DND-41 (cell line): ENCODE results near the gene TMTC4.
"Not testable (repeated sequence)": the region's sequence is repeated elsewhere in the genome, so short reads cannot be mapped to it uniquely, and the experiment has no call there.

Source experiments
- ATAC-seq: fragments of 200-7000 bp; cut with Tn5 transposase; 3 replicates; pipeline ENCODE4 v1.9.1; 2021; ENCODE audit warnings: low read depth; ENCODE audit not compliant: insufficient read depth
- DNase-seq: peaks from one replicate; pipeline ENCODE4 v3.0.0-alpha.2; 2020
- H2AFZ ChIP-seq: 2 replicates; pipeline ENCODE4 v1.6.0; 2012; ENCODE audit warnings: low read depth, low read length
- H3K27ac ChIP-seq: 2 replicates; pipeline ENCODE4 v1.5.1; 2012; ENCODE audit warnings: low read length, inconsistent platforms
- H3K27me3 ChIP-seq: fragments of 200-600 bp; sonication (generic); 2 replicates; pipeline ENCODE4 v1.6.0; 2012; ENCODE audit warnings: low read length, mild to moderate bottlenecking, inconsistent platforms; ENCODE audit not compliant: insufficient read depth, poor library complexity
- H3K36me3 ChIP-seq: 2 replicates; pipeline ENCODE4 v1.5.1; 2012; ENCODE audit warnings: low read length, inconsistent platforms; ENCODE audit not compliant: insufficient read depth
- H3K4me1 ChIP-seq: 2 replicates; pipeline ENCODE4 v1.5.1; 2012; ENCODE audit warnings: mild to moderate bottlenecking, low read length; ENCODE audit not compliant: insufficient read depth
- H3K4me2 ChIP-seq: 2 replicates; pipeline ENCODE4 v1.6.0; 2012; ENCODE audit warnings: mild to moderate bottlenecking, moderate library complexity, low read length, inconsistent platforms; ENCODE audit not compliant: insufficient read depth
- H3K4me3 ChIP-seq, 2 experiments: fragments of 200-600 bp in 1 of 2; shearing (Covaris generic) in 1 of 2; 2 replicates each; pipeline ENCODE4 v1.5.1; 2012 to 2016; ENCODE audit warnings: inconsistent platforms in 2 of 2, low read length in 2 of 2, mild to moderate bottlenecking in 2 of 2, low read depth in 1 of 2, moderate library complexity in 1 of 2
- H3K79me2 ChIP-seq: 2 replicates; pipeline ENCODE4 v1.6.0; 2012; ENCODE audit warnings: low read length, inconsistent platforms; ENCODE audit not compliant: insufficient read depth
- H3K9ac ChIP-seq: 2 replicates; pipeline ENCODE4 v1.6.0; 2012; ENCODE audit warnings: low read depth, mild to moderate bottlenecking, inconsistent platforms, low read length, moderate library complexity
- H3K9me3 ChIP-seq: 2 replicates; pipeline ENCODE4 v1.5.1; 2012; ENCODE audit warnings: low read length, moderate library complexity, mild to moderate bottlenecking, inconsistent platforms; ENCODE audit not compliant: insufficient read depth, severe bottlenecking
- H4K20me1 ChIP-seq: 2 replicates; pipeline ENCODE4 v1.6.0; 2012; ENCODE audit warnings: low read length; ENCODE audit not compliant: insufficient read depth
- CTCF ChIP-seq: IDR thresholded peaks from 2 replicates; pipeline ENCODE4 v1.5.1; 2012; ENCODE audit warnings: borderline replicate concordance, low read length, moderate library complexity, mild to moderate bottlenecking; ENCODE audit not compliant: poor library complexity, severe bottlenecking; ENCODE audit errors: extremely low read depth
- EZH2 ChIP-seq: IDR thresholded peaks from 3 replicates; pipeline ENCODE4 v1.6.1; 2012; ENCODE audit warnings: borderline replicate concordance, low read depth, mild to moderate bottlenecking, moderate library complexity, low read length, inconsistent platforms; ENCODE audit not compliant: severe bottlenecking

Gene TMTC4

GRCh38 chr13:100707818-100708740 lies 33.5 kb upstream of the TMTC4 start:
- Histone ChIP-seq H3K9me3 (no peaks in the 10 kb centered on the region), H3K27ac (no peak overlapping the region), H2AFZ (peak overlapping the region; percentile 47; the same call in 1 of the 2 replicates), H4K20me1 (no peaks in the 10 kb centered on the region), H3K4me1 (no peaks in the 10 kb centered on the region), H3K4me3 (no peak overlapping the region), H3K79me2 (no peaks in the 10 kb centered on the region), H3K36me3 (no peaks in the 10 kb centered on the region), H3K9ac (no peak overlapping the region), H3K27me3 (peaks cover under 1% of the 10 kb centered on the region), H3K4me2 (no peak overlapping the region)
- no peak for TF ChIP-seq CTCF
- TF ChIP-seq EZH2, result no peak
- ATAC-seq (no peak), DNase-seq (no peak)

GRCh38 chr13:100698331-100698730 lies 23.7 kb upstream of the TMTC4 start:
- not testable (repeated sequence) for H2AFZ ChIP-seq, H4K20me1 ChIP-seq, DNase-seq, H3K4me1 ChIP-seq, H3K36me3 ChIP-seq, H3K4me2 ChIP-seq, H3K27ac ChIP-seq, H3K27me3 ChIP-seq, H3K79me2 ChIP-seq, H3K9ac ChIP-seq, H3K4me3 ChIP-seq, ATAC-seq, H3K9me3 ChIP-seq

- H3K27ac ChIP-seq, result no peak overlapping the region
- no peak overlapping the region for H3K4me3 ChIP-seq
- no peak for ATAC-seq
- H3K9ac ChIP-seq, result no peak overlapping the region
- H3K9me3 ChIP-seq, result peaks cover 2% of the 10 kb centered on the region
- H3K79me2 ChIP-seq, result no peaks in the 10 kb centered on the region
- H3K27me3 ChIP-seq, result no peaks in the 10 kb centered on the region
- TF ChIP-seq EZH2 (no peak), CTCF (no peak)
- H3K4me2 ChIP-seq, result no peak overlapping the region
- H4K20me1 ChIP-seq, result no peaks in the 10 kb centered on the region
- no peaks in the 10 kb centered on the region for H3K4me1 ChIP-seq
- no peaks in the 10 kb centered on the region for H3K36me3 ChIP-seq
- DNase-seq, result no peak
- H2AFZ ChIP-seq, result no peak overlapping the region
Observed at GRCh38 chr13:100695509-100695773, 20.8 kb upstream of the TMTC4 start.

GRCh38 chr13:100694722-100695508 lies 20.3 kb upstream of the TMTC4 start:
- ATAC-seq (no peak), DNase-seq (no peak)
- H3K79me2 ChIP-seq, result no peaks in the 10 kb centered on the region
- H3K4me2 ChIP-seq, result no peak overlapping the region
- no peaks in the 10 kb centered on the region for H3K4me1 ChIP-seq
- H3K27ac ChIP-seq, result no peak overlapping the region
- H2AFZ ChIP-seq, result no peak overlapping the region
- no peaks in the 10 kb centered on the region for H3K27me3 ChIP-seq
- no peaks in the 10 kb centered on the region for H4K20me1 ChIP-seq
- H3K36me3 ChIP-seq, result no peaks in the 10 kb centered on the region
- peaks cover 7% of the 10 kb centered on the region for H3K9me3 ChIP-seq
- no peak overlapping the region for H3K4me3 ChIP-seq
- no peak overlapping the region for H3K9ac ChIP-seq
- TF ChIP-seq EZH2 (no peak), CTCF (peak; percentile 22)
